Activated CD4-positive, alpha-beta memory T cell treated with anti-CD3 and anti-CD28 coated beads for 36 hours (primary cell): ENCODE results near the gene ABCC2. TPM values are rescaled to one million over a fixed set of nuclear protein-coding genes. Genes with fewer than 3 reads are reported as not detected.

ENCODE experiments used
- CTCF ChIA-PET: fragments of 350-600 bp; sonication (Branson Sonifier 250); formaldehyde crosslinking; loops from one replicate; lab custom pipeline; 2021; ENCODE audit warnings: antibody characterized with exemption, inconsistent platforms; lab: Charles Lee
- POLR2A ChIA-PET: fragments of 350-600 bp; sonication (Branson Sonifier 250); formaldehyde crosslinking; loops from one replicate; lab custom pipeline; 2021; ENCODE audit warnings: antibody characterized with exemption; lab: Charles Lee
- DNase-seq: peaks from one replicate; pipeline ENCODE4 v3.0.0-alpha.2; 2020
- H3K27ac Mint-ChIP-seq: one replicate; pipeline ENCODE4 v1.8.0; 2021; ENCODE audit warnings: mixed read lengths
- H3K27me3 Mint-ChIP-seq: one replicate; pipeline ENCODE4 v1.8.0; 2021; ENCODE audit warnings: mixed read lengths
- H3K36me3 Mint-ChIP-seq: one replicate; pipeline ENCODE4 v1.8.0; 2021; ENCODE audit warnings: mixed read lengths
- H3K4me1 Mint-ChIP-seq: one replicate; pipeline ENCODE4 v1.8.0; 2021; ENCODE audit warnings: low read depth, mixed read lengths
- H3K4me3 Mint-ChIP-seq: one replicate; pipeline ENCODE4 v1.8.0; 2021; ENCODE audit warnings: mild to moderate bottlenecking, mixed read lengths
- H3K9me3 Mint-ChIP-seq: one replicate; pipeline ENCODE4 v1.8.0; 2021; ENCODE audit warnings: mixed read lengths
- intact Hi-C: fragments of 100-400 bp; cut with micrococcal nuclease; formaldehyde crosslinking; loops from one replicate; pipeline ENCODE4 v1.15.1; 2023
- total RNA-seq, 2 experiments: library from RNA; stranded (reverse); gene quantifications; one replicate each; pipeline ENCODE4 v1.2.3, GENCODE V29; 2021

The ABCC2 gene
- total RNA-seq, 2 experiments from 2014 or later, result 0.57 to 0.82 TPM

GRCh38 chr10:99796928-99797327 lies 14.5 kb downstream of the ABCC2 start:
- no peak overlapping the region for H3K27ac Mint-ChIP-seq
- H3K27me3 Mint-ChIP-seq, result no peaks in the 10 kb centered on the region
- no peak for DNase-seq
- H3K4me1 Mint-ChIP-seq, result no peaks in the 10 kb centered on the region
- intact Hi-C loops, result no loop called here
- H3K4me3 Mint-ChIP-seq, result no peak overlapping the region
- POLR2A ChIA-PET, result no interaction called here
- H3K9me3 Mint-ChIP-seq, result no peaks in the 10 kb centered on the region
- CTCF ChIA-PET, result no interaction called here
- peaks cover 2% of the 10 kb centered on the region for H3K36me3 Mint-ChIP-seq

- ChIA-PET POLR2A (interaction anchor here (0.6 kb wide), 1 partner anchor 162 kb away, joined by 3 read pairs; no protein-coding TSS in a partner anchor), CTCF (interaction anchor here (0.7 to 1.2 kb wide), 2 partner anchors 9 to 47 kb away, joined by 3 read pairs; no protein-coding TSS in a partner anchor)
- intact Hi-C loops, result no loop called here
- Mint-ChIP-seq H3K27ac (no peak overlapping the region), H3K9me3 (no peaks in the 10 kb centered on the region), H3K36me3 (peaks cover 2% of the 10 kb centered on the region), H3K4me1 (no peaks in the 10 kb centered on the region), H3K4me3 (no peak overlapping the region), H3K27me3 (no peaks in the 10 kb centered on the region)
- DNase-seq, result no peak
Observed at GRCh38 chr10:99798031-99798430, 15.6 kb downstream of the ABCC2 start.

- Mint-ChIP-seq H3K27ac (no peak overlapping the region), H3K4me1 (no peaks in the 10 kb centered on the region), H3K36me3 (no peaks in the 10 kb centered on the region), H3K4me3 (no peak overlapping the region), H3K27me3 (no peaks in the 10 kb centered on the region), H3K9me3 (no peaks in the 10 kb centered on the region)
- no peak for DNase-seq
- intact Hi-C loops, result no loop called here
- ChIA-PET POLR2A (interaction anchor here (0.8 kb wide), 1 partner anchor 12 kb away, joined by 3 read pairs; no protein-coding TSS in a partner anchor), CTCF (no interaction called here)
Observed at GRCh38 chr10:99798920-99799319, 16.5 kb downstream of the ABCC2 start.

- no peaks in the 10 kb centered on the region for H3K9me3 Mint-ChIP-seq
- peaks cover 1% of the 10 kb centered on the region for H3K36me3 Mint-ChIP-seq
- ChIA-PET POLR2A (interaction anchor here (0.8 kb wide), 1 partner anchor 11 kb away, joined by 3 read pairs; no protein-coding TSS in a partner anchor), CTCF (interaction anchor here (1.0 to 1.2 kb wide), 2 partner anchors 46 to 246 kb away, joined by 3 read pairs; no protein-coding TSS in a partner anchor)
- DNase-seq, result no peak
- H3K27me3 Mint-ChIP-seq, result no peaks in the 10 kb centered on the region
- H3K27ac Mint-ChIP-seq, result no peak overlapping the region
- intact Hi-C loops, result no loop called here
- H3K4me1 Mint-ChIP-seq, result no peaks in the 10 kb centered on the region
- H3K4me3 Mint-ChIP-seq, result no peak overlapping the region
Observed at GRCh38 chr10:99799613-99800012, 17.2 kb downstream of the ABCC2 start.

- H3K4me1 Mint-ChIP-seq, result no peaks in the 10 kb centered on the region
- no peaks in the 10 kb centered on the region for H3K9me3 Mint-ChIP-seq
- POLR2A ChIA-PET, result no interaction called here
- no peak overlapping the region for H3K27ac Mint-ChIP-seq
- intact Hi-C loops, result no loop called here
- CTCF ChIA-PET, result no interaction called here
- no peak for DNase-seq
- peaks cover 5% of the 10 kb centered on the region for H3K36me3 Mint-ChIP-seq
- no peak overlapping the region for H3K4me3 Mint-ChIP-seq
- H3K27me3 Mint-ChIP-seq, result no peaks in the 10 kb centered on the region
Observed at GRCh38 chr10:99804471-99804870, 22.0 kb downstream of the ABCC2 start.

GRCh38 chr10:99805190-99805589 lies 22.8 kb downstream of the ABCC2 start:
- H3K27me3 Mint-ChIP-seq, result no peaks in the 10 kb centered on the region
- POLR2A ChIA-PET, result no interaction called here
- intact Hi-C loops, result no loop called here
- H3K36me3 Mint-ChIP-seq, result peaks cover 5% of the 10 kb centered on the region
- no peak for DNase-seq
- no peak overlapping the region for H3K4me3 Mint-ChIP-seq
- H3K9me3 Mint-ChIP-seq, result no peaks in the 10 kb centered on the region
- no peak overlapping the region for H3K27ac Mint-ChIP-seq
- CTCF ChIA-PET, result no interaction called here
- H3K4me1 Mint-ChIP-seq, result no peaks in the 10 kb centered on the region

GRCh38 chr10:99806091-99806490 lies 23.7 kb downstream of the ABCC2 start:
- Mint-ChIP-seq H3K9me3 (no peaks in the 10 kb centered on the region), H3K27me3 (no peaks in the 10 kb centered on the region), H3K4me3 (no peak overlapping the region), H3K27ac (no peak overlapping the region), H3K36me3 (peaks cover 5% of the 10 kb centered on the region), H3K4me1 (no peaks in the 10 kb centered on the region)
- intact Hi-C loops, result no loop called here
- DNase-seq, result no peak
- ChIA-PET CTCF (interaction anchor here (0.6 to 1.0 kb wide), 2 partner anchors 8 to 496 kb away, joined by 3 read pairs; no protein-coding TSS in a partner anchor), POLR2A (no interaction called here)

GRCh38 chr10:99807786-99808185 lies 25.3 kb downstream of the ABCC2 start:
- ChIA-PET CTCF (no interaction called here), POLR2A (no interaction called here)
- intact Hi-C loops, result no loop called here
- H3K27ac Mint-ChIP-seq, result no peak overlapping the region
- no peak for DNase-seq
- H3K27me3 Mint-ChIP-seq, result no peaks in the 10 kb centered on the region
- H3K4me3 Mint-ChIP-seq, result no peak overlapping the region
- H3K9me3 Mint-ChIP-seq, result no peaks in the 10 kb centered on the region
- H3K36me3 Mint-ChIP-seq, result peaks cover 5% of the 10 kb centered on the region
- no peaks in the 10 kb centered on the region for H3K4me1 Mint-ChIP-seq

- Mint-ChIP-seq H3K4me3 (no peak overlapping the region), H3K36me3 (peaks cover 5% of the 10 kb centered on the region), H3K27me3 (no peaks in the 10 kb centered on the region), H3K27ac (no peak overlapping the region), H3K9me3 (no peaks in the 10 kb centered on the region), H3K4me1 (no peaks in the 10 kb centered on the region)
- no peak for DNase-seq
- ChIA-PET POLR2A (no interaction called here), CTCF (interaction anchor here (1.4 kb wide), 1 partner anchor 238 kb away, joined by 4 read pairs; no protein-coding TSS in a partner anchor)
- intact Hi-C loops, result no loop called here
Observed at GRCh38 chr10:99808270-99808669, 25.8 kb downstream of the ABCC2 start.

- POLR2A ChIA-PET, result no interaction called here
- intact Hi-C loops, result no loop called here
- Mint-ChIP-seq H3K27ac (no peak overlapping the region), H3K4me3 (no peak overlapping the region), H3K27me3 (no peaks in the 10 kb centered on the region), H3K9me3 (no peaks in the 10 kb centered on the region), H3K4me1 (no peaks in the 10 kb centered on the region), H3K36me3 (peaks cover 3% of the 10 kb centered on the region)
- DNase-seq, result no peak
- CTCF ChIA-PET, result interaction anchor here (1.2 to 1.4 kb wide), 2 partner anchors 15 to 236 kb away, joined by 3 to 4 read pairs; no protein-coding TSS in a partner anchor
Observed at GRCh38 chr10:99809481-99809880, 27.0 kb downstream of the ABCC2 start.

GRCh38 chr10:99809931-99810615 lies 27.6 kb downstream of the ABCC2 start:
- H3K9me3 Mint-ChIP-seq, result peaks cover 2% of the 10 kb centered on the region
- intact Hi-C loops, result no loop called here
- H3K27me3 Mint-ChIP-seq, result no peaks in the 10 kb centered on the region
- POLR2A ChIA-PET, result interaction anchor here (1.2 kb wide), 1 partner anchor 11 kb away, joined by 3 read pairs; no protein-coding TSS in a partner anchor
- H3K27ac Mint-ChIP-seq, result no peak overlapping the region
- CTCF ChIA-PET, result interaction anchor here (1.2 kb wide), 1 partner anchor 16 kb away, joined by 3 read pairs; no protein-coding TSS in a partner anchor
- H3K4me1 Mint-ChIP-seq, result no peaks in the 10 kb centered on the region
- H3K36me3 Mint-ChIP-seq, result peaks cover 3% of the 10 kb centered on the region
- DNase-seq, result no peak
- H3K4me3 Mint-ChIP-seq, result no peak overlapping the region

GRCh38 chr10:99812177-99812576 lies 29.7 kb downstream of the ABCC2 start:
- Mint-ChIP-seq H3K36me3 (peaks cover 3% of the 10 kb centered on the region), H3K27ac (no peak overlapping the region), H3K4me1 (no peaks in the 10 kb centered on the region), H3K27me3 (no peaks in the 10 kb centered on the region), H3K4me3 (no peak overlapping the region), H3K9me3 (peaks cover 4% of the 10 kb centered on the region)
- ChIA-PET CTCF (no interaction called here), POLR2A (no interaction called here)
- no peak for DNase-seq
- intact Hi-C loops, result no loop called here
